Transverse colon (tissue), 4 donors: ENCODE data around the gene TMEM239. TPM values are rescaled to one million over a fixed set of nuclear protein-coding genes. Genes with fewer than 3 reads are reported as not detected.

Experiments
- DNase-seq: peaks from one replicate; pipeline ENCODE4 v3.0.0-alpha.2; 2019
- H3K27ac ChIP-seq, 4 donors: fragments of 200-600 bp; sonication (generic); 2 replicates each; pipeline ENCODE4 v1.5.1; 2016 to 2018; ENCODE audit warnings: inconsistent platforms in 4 of 4
- H3K27me3 ChIP-seq: fragments of 200-600 bp; sonication (generic); 2 replicates; pipeline ENCODE4 v1.5.1; 2017; ENCODE audit warnings: inconsistent platforms
- H3K36me3 ChIP-seq, 4 donors: fragments of 200-600 bp; sonication (generic); 2 replicates each; pipeline ENCODE4 v1.5.1; 2017 to 2019; ENCODE audit warnings: inconsistent platforms in 4 of 4
- H3K4me1 ChIP-seq, 4 donors: fragments of 200-600 bp; sonication (generic); 2 replicates each; pipeline ENCODE4 v1.5.1; 2017 to 2020; ENCODE audit warnings: inconsistent platforms in 4 of 4
- H3K4me3 ChIP-seq, 4 donors: fragments of 200-600 bp; sonication (generic); 1 replicate in 1 of 4; 2 replicates in 3 of 4; pipeline versions ENCODE4 v1.5.1 to v1.6.1; 2017 to 2019; ENCODE audit warnings: inconsistent platforms in 4 of 4
- H3K9me3 ChIP-seq, 2 donors: fragments of 200-600 bp; sonication (generic); 2 replicates each; pipeline ENCODE4 v1.5.1; 2017 to 2019; ENCODE audit warnings: inconsistent platforms in 2 of 2
- EP300 ChIP-seq: sonication (generic); formaldehyde crosslinking; IDR thresholded peaks from one replicate; pipeline ENCODE4 v1.6.1; 2017; ENCODE audit warnings: antibody characterized with exemption, low read depth
- POLR2A ChIP-seq: fragments of 450-650 bp; IDR thresholded peaks from one replicate; pipeline ENCODE4 v1.6.1; 2016; ENCODE audit warnings: antibody characterized with exemption, mild to moderate bottlenecking, moderate library complexity
- POLR2AphosphoS5 ChIP-seq, 3 donors: sonication (generic); formaldehyde crosslinking; IDR thresholded peaks; one replicate each; pipeline ENCODE4 v1.6.1; 2016; ENCODE audit warnings: antibody characterized with exemption in 3 of 3
- WGBS, 2 donors: methylation state at CpG; one replicate each; pipeline ENCODE4 v1.1.5; 2018; ENCODE audit warnings: low coverage in 1 of 2; 5-methylcytosine and 5-hydroxymethylcytosine counted together
- in situ Hi-C, 4 donors: fragments of 200-750 bp; cut with MboI; loops; one replicate each; pipeline versions ENCODE4 v1.15.0 to v1.15.1; 2017; ENCODE audit warnings: low sequenced_read_pairs in 3 of 4, low pct_ligation_motif_present in 1 of 4, low pct_unique_long_range_greater_than_20kb in 1 of 4
- intact Hi-C: fragments of 100-400 bp; cut with DNase I; formaldehyde crosslinking; loops from one replicate; pipeline ENCODE4 v1.15.1; 2023; ENCODE audit warnings: low total_unique reads
- total RNA-seq, 4 donors: library from RNA; depleted of rRNA; stranded (reverse); fragments of >200 nt; gene quantifications; one replicate each; pipeline ENCODE4 v1.1.0, GENCODE V29; 2016
- TF ChIP-seq, protein P1 (sequence below), 5 experiments: fragments of 200-600 bp in 3 of 5; fragments of 450-650 bp in 2 of 5; sonication (generic) in 3 of 5; IDR thresholded peaks; 1 replicate in 2 of 5; 2 replicates in 3 of 5; pipeline ENCODE4 v1.5.1; 2016 to 2017; ENCODE audit warnings: antibody characterized with exemption in 5 of 5, inconsistent platforms in 3 of 5, mild to moderate bottlenecking in 2 of 5, moderate library complexity in 1 of 5

The TMEM239 gene
- total RNA-seq, 4 donors from 2014 or later: not detected

DNA sequence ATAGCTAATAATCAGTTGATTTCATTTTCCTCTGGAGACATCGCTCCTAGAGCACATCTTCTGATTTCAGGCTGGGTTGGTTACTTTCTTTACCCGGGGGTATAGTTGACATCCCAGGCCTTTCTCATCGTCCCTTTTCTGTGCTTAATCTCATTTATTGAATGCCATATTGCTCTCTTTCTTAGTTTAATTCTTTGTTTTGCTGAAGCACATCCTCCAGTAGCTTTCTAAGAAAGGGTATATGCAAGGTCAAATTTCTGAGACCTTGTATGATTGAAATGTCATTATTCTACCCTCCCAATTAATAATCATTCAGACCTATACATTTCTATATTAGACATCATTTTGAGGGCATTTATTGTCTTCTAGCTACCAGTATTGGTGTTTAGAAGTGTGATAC, 4.0 kb upstream of the TMEM239 start:
- in situ Hi-C loops: no loop called here
- H3K4me3 ChIP-seq: no peak overlapping the region
- intact Hi-C loops: no loop called here
- H3K9me3 ChIP-seq: peaks cover 0 to 11% of the 10 kb centered on the region in 2 donors
- no peak for DNase-seq
- TF ChIP-seq POLR2AphosphoS5 (IDR thresholded peaks at IDR 0.05) (no peak), EP300 (no peak), POLR2A (no peak)
- TF ChIP-seq, protein P1, sequence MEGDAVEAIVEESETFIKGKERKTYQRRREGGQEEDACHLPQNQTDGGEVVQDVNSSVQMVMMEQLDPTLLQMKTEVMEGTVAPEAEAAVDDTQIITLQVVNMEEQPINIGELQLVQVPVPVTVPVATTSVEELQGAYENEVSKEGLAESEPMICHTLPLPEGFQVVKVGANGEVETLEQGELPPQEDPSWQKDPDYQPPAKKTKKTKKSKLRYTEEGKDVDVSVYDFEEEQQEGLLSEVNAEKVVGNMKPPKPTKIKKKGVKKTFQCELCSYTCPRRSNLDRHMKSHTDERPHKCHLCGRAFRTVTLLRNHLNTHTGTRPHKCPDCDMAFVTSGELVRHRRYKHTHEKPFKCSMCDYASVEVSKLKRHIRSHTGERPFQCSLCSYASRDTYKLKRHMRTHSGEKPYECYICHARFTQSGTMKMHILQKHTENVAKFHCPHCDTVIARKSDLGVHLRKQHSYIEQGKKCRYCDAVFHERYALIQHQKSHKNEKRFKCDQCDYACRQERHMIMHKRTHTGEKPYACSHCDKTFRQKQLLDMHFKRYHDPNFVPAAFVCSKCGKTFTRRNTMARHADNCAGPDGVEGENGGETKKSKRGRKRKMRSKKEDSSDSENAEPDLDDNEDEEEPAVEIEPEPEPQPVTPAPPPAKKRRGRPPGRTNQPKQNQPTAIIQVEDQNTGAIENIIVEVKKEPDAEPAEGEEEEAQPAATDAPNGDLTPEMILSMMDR (IDR thresholded peaks at IDR 0.05): no peak
- H3K4me1 ChIP-seq: peaks cover 0 to 3% (median 0%) of the 10 kb centered on the region in 4 donors
- peaks cover 28% of the 10 kb centered on the region for H3K27me3 ChIP-seq
- H3K36me3 ChIP-seq: no peaks in the 10 kb centered on the region
- no peak overlapping the region for H3K27ac ChIP-seq
- 88 to 90% methylated on average over 3 of the region's 3 CpGs for WGBS, 2 donors

DNA sequence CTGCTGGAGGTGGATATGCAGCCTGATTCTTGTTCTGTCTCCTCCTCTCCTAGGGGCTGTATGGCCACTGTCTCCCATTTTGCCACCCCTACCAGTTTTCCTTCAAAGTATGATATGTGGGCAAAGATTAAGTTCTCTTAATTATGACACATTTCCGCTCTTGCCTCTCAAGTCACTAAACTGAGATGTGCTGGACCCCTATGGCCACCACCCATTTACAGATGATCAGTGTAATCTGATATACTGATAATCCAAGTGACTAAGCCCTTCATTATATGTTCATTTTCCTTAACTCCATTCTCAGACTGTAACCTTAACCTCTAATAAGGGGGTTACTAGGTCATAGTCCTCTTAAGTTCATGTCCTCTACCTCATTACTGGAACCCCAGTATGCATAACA, 2.1 kb upstream of the TMEM239 start:
- no peak for DNase-seq
- Histone ChIP-seq H3K27me3 (peaks cover 32% of the 10 kb centered on the region), H3K9me3 (peaks cover 0 to 11% of the 10 kb centered on the region in 2 donors), H3K4me1 (no peaks in the 10 kb centered on the region), H3K36me3 (no peaks in the 10 kb centered on the region), H3K4me3 (no peak overlapping the region), H3K27ac (no peak overlapping the region)
- in situ Hi-C loops (no loop called here), intact Hi-C loops (no loop called here)
- WGBS, 2 donors: 89 to 100% methylated on average over 1 of the region's 1 CpG
- no peak for TF ChIP-seq POLR2A
- TF ChIP-seq, protein P1 (IDR thresholded peaks at IDR 0.05): no peak
- no peak for TF ChIP-seq POLR2AphosphoS5 (IDR thresholded peaks at IDR 0.05)
- TF ChIP-seq EP300: no peak

DNA sequence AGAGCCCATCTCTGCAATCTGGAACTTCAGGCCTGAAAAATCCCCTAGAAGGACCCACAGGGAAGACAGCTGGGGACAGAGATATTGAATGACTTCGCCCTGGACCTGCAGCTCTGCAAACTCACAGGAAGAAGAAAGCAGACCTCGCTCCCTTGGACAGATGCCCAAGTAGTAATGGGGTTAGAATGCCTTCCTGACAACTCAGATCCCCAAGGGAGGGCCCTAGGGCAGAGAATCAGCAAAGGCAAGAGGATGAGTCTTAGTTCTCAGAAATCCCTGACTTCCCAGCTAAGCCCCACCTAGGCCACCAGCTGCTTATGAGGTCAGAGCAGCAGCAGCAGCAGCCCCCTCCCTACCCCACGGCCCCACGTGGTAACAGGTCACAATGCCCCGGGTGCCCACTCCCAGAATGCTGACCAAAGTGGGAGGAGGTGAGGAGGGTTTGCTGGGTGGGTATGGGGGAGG, 1.5 kb upstream of the TMEM239 start, which contains the start of gene C20orf141:
C20orf141 (plus strand) TSS at position 401 of the 465 bp plus-strand sequence. CDS start 198 bp downstream, outside the sequence.
- in situ Hi-C loops (no loop called here), intact Hi-C loops (no loop called here)
- H3K4me3 ChIP-seq: no peak within 1 kb of the TSS
- peaks cover 0 to 11% of the 10 kb centered on the region in 2 donors for H3K9me3 ChIP-seq
- no peak for TF ChIP-seq POLR2A
- TF ChIP-seq, protein P1 (IDR thresholded peaks at IDR 0.05): no peak
- no peak for TF ChIP-seq EP300
- TF ChIP-seq POLR2AphosphoS5 (IDR thresholded peaks at IDR 0.05): no peak
- H3K4me1 ChIP-seq: no peaks in the 10 kb centered on the region
- H3K36me3 ChIP-seq: no peaks in the 10 kb centered on the region
- DNase-seq: peak; percentile 27
- WGBS, 2 donors: 30% methylated on average over 5 of the region's 5 CpGs; no CpG with 5 or more reads in 1 of the 2 donors
- no peak within 1 kb of the TSS for H3K27ac ChIP-seq
- H3K27me3 ChIP-seq: peaks cover 34% of the 10 kb centered on the region

DNA sequence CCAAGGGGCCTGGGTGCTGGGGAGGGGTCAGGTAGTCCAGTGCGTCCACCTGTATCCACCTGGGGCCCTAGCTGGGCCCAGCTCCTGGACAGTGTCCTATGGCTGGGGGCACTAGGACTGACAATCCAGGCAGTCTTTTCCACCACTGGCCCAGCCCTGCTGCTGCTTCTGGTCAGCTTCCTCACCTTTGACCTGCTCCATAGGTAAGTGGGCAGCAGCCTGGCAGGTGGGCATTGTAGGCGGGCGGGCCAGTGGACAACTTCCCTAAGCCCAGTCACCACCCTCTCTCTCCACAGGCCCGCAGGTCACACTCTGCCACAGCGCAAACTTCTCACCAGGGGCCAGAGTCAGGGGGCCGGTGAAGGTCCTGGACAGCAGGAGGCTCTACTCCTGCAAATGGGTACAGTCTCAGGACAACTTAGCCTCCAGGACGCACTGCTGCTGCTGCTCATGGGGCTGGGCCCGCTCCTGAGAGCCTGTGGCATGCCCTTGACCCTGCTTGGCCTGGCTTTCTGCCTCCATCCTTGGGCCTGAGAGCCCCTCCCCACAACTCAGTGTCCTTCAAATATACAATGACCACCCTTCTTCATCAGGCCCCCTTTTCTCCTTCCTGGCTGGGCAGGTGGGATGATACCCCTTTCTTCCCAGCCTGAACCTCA, 793 bp upstream of the TMEM239 start:
- intact Hi-C loops (no loop called here), in situ Hi-C loops (no loop called here)
- no peak for TF ChIP-seq EP300
- no peak for TF ChIP-seq POLR2A
- no peak for TF ChIP-seq POLR2AphosphoS5 (IDR thresholded peaks at IDR 0.05)
- TF ChIP-seq, protein P1 (IDR thresholded peaks at IDR 0.05): no peak
- Histone ChIP-seq H3K9me3 (peaks cover 0 to 11% of the 10 kb centered on the region in 2 donors), H3K27ac (no peak overlapping the region), H3K27me3 (peaks cover 41% of the 10 kb centered on the region), H3K36me3 (no peaks in the 10 kb centered on the region), H3K4me1 (no peaks in the 10 kb centered on the region), H3K4me3 (no peak overlapping the region)
- WGBS, 2 donors: 94% methylated on average over 8 of the region's 8 CpGs; no CpG with 5 or more reads in 1 of the 2 donors
- DNase-seq: no peak
